Sciatic nerve (tissue), 2 donors: ENCODE measurements around the gene TMTC1. TPM values are rescaled to one million over a fixed set of nuclear protein-coding genes. Genes with fewer than 3 reads are reported as not detected.
"Not testable (repeated sequence)": the region's sequence is repeated elsewhere in the genome, so short reads cannot be mapped to it uniquely, and the experiment has no call there.

Source experiments
- ATAC-seq: fragments of 200-7000 bp; cut with Tn5 transposase; one replicate; pipeline ENCODE4 v1.9.1; 2020; ENCODE audit warnings: mild to moderate bottlenecking, moderate library complexity
- DNase-seq: peaks from one replicate; pipeline ENCODE4 v3.0.0-alpha.2; 2020; ENCODE audit warnings: low spot score
- intact Hi-C: fragments of 100-400 bp; cut with DNase I; formaldehyde crosslinking; loops from one replicate; pipeline ENCODE4 v1.14.2; 2022
- total RNA-seq: library from RNA; stranded (reverse); fragmentation: NEBNext Ultra II Directional; extraction: Animal tissue kit (Norgen Biotek cat#: 25700); gene quantifications from one replicate; pipeline ENCODE4 v1.2.1, GENCODE V29; 2021
- donor health status: DM: no; HTN: no; CAD: no.
- donor health status: DM: no; HTN: no; CAD: no.

Gene TMTC1
- 164 TPM for total RNA-seq

DNA sequence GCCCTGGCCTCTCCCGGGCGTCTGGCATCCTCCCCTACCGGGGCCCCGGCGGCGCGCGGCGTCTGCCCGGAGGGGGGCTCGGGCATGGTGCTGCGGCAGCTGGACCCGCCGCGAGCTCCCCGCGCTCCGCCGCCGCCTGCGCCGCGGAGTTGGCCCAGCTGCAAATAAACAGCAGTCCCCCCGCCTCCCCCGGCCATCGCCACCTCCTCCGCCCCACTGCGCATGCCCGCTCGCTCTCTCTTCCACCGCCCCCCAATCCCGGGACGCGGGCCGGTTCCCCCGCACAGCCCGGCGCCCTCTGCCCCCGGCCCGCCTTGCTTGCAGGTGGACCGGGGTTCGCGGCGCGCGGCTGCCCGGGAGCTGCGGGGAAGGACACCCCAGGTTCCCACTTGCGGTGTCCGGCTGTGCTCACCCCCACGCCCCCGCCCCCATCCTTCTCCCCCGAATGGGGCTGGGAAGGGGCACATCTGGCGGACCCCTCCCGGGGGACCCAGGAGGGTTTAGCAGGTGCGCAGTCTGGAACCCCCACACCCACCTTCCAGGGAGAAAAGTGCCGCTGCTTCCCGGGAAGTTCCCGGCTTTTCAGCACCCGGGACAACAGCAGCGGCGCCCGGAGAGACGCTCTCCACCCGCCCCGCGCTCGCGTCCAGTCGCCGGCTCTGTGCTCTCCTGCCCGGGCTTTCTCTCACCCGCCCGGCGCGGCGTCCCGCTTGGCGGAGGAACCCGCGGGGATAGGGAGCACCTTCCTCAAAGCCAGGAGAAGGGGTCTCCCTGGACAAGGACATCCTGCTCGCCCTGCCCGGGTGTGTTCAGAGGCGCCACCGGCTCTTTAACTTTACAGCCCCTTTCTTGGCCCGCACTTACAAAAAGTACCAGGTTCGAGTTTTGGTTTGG lies at the start of gene TMTC1:
Gene TMTC1, minus strand, starts transcription at position 170 of the 894 bp plus-strand sequence. CDS start 191 bp downstream, outside the sequence.
- ATAC-seq (peak; percentile 84), DNase-seq (peak; percentile 89)
- intact Hi-C loops, result no loop called here

DNA sequence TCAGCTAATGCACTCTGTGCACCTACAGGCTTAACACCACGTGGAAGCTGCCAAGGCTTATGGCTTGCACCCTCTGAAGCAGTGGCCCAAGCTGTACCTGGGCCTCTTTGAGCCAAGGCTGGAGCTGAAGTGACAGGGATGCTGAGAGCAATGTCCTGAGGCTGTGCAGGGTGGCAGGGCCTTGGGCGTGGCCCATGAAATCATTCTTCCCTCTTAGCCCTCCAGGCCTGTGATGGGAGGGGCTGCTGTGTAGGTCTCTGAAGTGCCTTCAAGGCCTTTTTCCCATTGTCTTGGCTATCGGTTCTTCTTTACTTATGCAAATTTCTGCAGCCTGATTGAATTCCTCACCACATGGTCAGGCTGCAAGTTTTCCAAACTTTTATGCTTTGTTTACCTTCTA lies 47.4 kb upstream of the TMTC1 start:
- intact Hi-C loops, result no loop called here
- no peak for DNase-seq
- ATAC-seq, result no peak

DNA sequence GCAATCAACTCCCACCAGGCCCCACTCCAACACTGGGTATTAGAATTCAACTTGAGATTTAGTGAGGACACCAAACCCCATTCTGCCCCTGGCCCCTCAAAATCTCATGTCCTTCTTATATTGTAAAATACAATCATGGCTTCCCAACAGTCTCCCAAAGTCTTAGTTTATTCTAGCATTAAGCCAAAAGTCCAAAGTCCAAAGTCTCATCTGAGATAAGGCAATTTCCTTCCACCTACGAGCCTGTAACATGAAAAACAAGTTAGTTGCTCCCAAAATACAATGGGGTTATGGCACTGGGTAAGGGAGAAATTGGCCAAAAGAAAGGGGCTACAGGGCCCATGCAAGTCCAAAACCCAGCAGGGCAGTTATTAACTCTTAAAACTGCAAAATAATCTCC lies 46.6 kb upstream of the TMTC1 start:
- DNase-seq (no peak), ATAC-seq (no peak)
- intact Hi-C loops, result no loop called here

DNA sequence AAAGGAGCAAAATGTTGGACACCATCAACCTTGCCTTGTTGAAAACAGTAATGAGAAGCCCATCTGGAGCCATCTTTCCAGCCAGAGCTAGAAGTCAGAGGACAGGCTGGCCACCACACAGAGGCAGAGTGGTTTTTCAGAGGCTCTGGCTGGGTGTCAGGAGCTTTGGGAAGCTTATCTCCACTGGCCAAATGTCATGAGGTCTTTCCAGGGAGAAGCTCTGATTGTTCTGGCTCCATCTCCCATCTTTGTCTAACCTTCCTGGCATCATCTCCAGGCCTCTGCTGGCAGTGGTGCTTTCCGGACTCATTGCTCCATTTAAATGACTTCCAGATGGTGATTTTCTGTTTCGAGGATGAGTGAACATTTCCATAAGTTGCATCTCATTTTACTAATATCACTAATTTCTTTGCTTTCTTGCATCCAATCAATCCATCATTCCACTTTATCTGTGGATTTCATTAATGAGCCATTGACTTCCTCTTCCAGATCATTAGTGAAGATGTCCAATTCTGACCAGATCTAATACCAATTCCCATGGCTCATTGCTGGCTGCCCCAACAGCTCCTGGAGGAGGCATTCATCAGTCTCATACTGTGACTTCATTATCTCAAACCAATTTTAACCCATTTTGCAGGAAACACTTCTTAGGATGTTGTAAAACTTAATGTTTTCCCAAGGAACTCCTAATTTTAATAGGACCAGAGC lies 35.3 kb upstream of the TMTC1 start:
- DNase-seq (peak; percentile 63), ATAC-seq (peak; percentile 92)
- intact Hi-C loops, result no loop called here

DNA sequence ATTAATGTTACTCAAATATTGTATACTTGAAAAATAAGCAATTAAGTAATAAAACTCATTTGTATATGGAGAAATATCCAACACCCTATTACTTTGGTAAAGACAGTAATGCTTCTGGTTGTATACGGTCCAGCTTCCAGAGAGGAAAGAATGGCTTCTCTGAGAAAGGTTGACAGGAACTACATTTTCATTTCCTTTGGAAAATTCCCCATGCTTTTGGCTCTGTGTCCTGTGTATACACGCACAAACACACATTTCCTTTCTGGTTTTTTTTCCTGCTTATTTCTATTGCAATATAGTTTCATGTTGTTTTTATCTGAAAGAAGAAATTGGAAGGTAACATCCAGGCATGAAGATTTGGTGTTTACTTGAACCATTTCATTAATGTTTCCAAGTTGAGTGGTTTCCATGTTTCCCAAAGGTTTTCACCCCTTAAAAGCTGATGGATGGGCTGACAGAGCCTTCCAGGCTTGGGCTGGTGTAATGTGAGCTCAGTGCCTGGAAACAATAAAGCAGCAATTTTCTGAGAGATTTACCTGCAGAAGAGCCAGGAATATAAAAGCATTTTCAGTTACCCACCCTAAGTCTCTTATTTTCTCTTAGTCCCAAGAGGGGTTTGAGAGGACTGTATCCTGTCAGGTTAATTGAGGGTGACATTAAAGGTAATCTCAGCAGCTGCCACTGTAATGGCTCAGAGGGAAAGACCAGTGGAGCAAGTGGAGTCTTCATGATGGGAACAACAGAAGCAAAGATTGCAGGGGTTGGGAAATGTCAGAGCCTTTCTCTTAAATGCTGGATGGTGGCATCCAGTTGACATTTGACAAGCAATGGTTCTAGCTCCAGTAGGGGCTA lies 33.4 kb upstream of the TMTC1 start:
- DNase-seq, result no peak
- intact Hi-C loops, result no loop called here
- no peak for ATAC-seq

DNA sequence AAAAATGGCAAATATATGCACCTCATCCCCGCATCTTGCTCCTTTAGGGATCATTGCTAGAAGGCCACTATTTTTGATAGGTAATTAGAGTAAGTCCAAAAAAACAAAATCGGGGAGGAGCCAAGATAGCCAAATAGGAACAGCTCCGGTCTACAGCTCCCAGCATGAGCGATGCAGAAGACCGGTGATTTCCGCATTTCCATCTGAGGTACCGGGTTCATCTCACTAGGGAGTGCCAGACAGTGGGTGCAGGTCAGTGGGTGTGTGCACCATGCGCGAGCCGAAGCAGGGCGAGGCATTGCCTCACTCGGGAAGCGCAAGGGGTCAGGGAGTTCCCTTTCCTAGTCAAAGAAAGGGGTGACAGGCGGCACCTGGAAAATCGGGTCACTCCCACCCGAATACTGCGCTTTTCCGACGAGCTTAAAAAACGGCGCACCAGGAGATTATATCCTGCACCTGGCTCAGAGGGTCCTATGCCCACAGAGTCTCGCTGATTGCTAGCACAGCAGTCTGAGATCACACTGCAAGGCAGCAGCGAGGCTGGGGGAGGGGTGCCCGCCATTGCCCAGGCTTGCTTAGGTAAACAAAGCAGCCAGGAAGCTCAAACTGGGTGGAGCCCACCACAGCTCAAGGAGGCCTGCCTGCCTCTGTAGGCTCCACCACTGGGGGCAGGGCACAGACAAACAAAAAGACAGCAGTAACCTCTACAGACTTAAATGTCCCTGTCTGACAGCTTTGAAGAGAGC lies 26.0 kb upstream of the TMTC1 start:
- intact Hi-C loops, ATAC-seq, DNase-seq: not testable (repeated sequence)

DNA sequence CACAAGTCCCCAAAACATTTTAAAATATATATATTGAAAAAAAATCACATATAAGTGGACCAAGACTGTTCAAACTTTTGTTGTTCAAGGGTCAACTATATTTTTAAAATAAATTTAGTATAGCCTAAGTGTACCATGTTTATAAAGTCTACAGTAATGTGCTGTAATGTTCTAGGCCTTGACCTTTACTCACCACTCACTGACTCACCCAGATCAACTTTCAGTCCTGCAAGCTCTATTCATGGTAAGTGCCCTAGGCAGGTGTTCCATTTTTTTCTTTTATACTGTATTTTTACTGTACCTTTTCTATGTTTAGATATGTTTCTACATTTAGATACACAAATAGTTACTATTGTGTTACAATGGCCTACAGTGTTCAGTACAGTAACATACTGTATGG lies 23.4 kb upstream of the TMTC1 start:
- intact Hi-C loops, result no loop called here
- no peak for ATAC-seq
- DNase-seq, result no peak

DNA sequence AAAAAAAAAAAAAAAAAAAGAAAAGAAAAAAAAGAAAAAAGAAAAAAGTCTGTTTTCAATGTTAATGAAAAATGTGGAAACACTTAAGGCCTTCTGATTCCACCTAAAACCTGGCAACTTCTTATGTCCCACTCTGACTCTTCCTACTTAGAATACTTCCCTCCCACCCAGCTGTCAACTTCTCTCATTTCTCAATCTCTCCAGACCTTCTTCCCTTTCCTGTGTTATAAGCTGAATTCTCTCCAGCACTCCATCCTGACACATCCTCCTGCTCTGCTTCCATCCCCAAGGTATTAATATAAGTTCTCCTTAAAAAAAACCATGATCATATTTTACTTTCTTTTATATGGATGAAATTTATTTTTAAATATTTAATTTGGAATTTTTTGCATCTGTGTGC lies 20.3 kb upstream of the TMTC1 start:
- intact Hi-C loops, result no loop called here

DNA sequence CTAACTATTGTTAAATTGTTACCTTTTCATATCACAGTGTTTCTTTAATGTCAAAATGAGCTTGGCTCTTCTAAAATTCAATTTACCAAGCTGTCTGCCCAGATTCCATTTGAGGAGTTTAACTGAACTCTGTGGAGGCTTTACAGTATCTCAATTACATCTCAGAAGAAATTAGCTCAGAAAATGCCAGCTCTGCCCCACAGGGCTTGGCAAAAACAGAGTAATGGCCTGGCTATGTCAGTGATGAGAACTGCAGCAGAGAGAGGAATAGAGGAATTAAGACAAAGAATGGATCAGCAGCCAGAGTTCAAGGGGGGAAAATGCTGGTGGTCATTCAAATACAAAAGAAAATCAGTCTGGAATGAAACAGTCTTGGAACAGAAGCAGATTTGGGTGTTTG lies 15.8 kb upstream of the TMTC1 start:
- no peak for ATAC-seq
- DNase-seq, result no peak
- intact Hi-C loops, result no loop called here

More for the DNA sequence above, 20.3 kb upstream of the TMTC1 start:
- DNase-seq, result no peak
- ATAC-seq, result no peak

DNA sequence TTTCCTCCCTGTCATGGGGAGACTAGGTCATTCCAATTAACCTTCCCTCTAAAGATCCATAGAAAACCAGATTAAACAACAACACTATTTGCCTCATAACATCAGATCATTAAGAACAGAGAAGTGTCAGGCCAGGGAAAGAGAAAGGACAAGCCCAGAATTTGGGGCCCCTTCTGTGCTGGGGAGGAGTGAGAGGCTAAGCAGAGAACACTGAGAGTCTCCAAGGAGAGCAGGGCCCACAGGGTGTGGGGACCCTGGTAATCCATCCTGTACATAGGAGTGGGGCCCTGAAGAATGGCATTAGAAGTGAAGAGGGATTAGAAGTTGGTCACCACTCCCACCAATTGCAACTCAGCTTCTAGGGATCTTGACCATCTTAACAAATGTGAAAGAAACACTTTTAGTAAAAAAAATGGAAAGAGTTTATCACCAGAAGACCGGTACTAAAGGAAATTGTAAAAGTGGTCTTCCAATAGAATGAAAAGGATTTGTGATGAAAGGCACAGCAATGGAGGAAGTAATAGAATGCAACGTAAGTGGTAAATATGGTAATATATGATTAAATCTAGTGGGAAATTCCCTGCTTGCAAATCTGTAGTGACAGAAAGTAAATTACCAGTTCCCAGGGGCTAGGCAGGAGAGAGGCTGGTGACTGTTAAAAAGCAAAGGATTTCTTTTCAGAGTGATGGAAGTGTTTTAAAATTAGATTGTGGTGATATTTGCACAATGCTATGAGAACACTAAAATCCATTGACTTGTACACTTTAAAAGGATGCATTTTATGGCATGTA lies 14.0 kb upstream of the TMTC1 start:
- intact Hi-C loops, result no loop called here
- DNase-seq (no peak), ATAC-seq (no peak)

DNA sequence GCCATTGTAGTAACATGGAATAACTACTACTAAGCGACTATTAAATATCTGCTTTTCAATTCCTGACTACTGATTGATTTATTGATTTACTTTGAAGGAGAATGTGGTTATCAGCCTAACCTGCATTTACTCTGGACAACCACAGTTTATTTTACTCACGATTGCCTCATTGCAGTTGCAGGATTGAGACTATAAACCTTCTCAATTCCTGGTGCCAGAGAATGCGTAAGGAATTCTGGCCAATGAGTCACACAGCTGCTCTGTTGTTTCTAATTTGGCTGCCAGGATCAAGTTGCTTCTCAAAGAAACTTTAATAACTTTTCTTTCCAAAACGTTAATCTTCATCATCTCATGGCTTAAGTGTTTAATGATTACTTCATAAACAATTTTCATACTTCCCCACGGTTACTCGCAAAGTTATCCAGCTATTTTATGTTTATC lies 13.1 kb upstream of the TMTC1 start:
- DNase-seq, result no peak
- ATAC-seq, result peak; percentile 90

DNA sequence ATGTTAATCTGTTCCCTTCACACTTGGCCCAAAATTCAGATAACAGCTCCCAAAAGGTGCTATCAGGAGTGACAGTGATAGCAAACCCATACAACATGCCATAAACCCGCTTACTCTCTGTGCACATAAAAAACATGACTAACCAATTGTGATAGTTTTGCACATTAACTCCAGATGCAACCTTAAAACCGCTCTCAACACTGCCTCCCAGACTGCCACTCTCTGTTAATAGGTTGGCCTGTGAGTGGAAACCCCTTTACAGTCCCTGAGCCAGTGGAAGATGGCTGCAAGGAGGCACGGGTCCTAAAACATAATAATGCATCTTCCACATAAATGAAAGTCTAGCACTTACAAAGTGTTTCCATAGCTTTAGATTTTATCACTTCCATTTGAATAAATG lies 12.0 kb upstream of the TMTC1 start:
- DNase-seq, result no peak
- intact Hi-C loops, result no loop called here
- no peak for ATAC-seq

More for the DNA sequence above, 13.1 kb upstream of the TMTC1 start:
- intact Hi-C loops, result no loop called here

DNA sequence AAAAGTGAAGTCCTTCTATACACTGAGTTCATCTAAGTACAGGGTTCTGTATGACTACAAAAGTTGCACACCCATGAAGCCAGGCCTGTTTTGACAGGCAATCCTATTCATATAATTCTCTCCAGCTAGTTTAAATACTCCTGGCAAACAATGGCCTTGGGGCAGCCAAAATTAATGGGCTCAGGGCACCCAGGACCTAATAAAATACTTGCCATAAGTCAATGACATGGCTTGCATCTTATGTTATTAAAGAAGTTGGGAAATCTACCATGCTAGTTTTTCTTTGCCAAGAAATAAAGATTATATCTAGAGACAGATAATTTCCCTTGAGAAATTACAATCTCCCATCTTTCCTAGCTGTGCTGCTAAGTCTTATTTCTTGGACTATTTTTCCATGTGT lies 11.1 kb upstream of the TMTC1 start:
- DNase-seq, result no peak
- no peak for ATAC-seq
- intact Hi-C loops, result no loop called here

DNA sequence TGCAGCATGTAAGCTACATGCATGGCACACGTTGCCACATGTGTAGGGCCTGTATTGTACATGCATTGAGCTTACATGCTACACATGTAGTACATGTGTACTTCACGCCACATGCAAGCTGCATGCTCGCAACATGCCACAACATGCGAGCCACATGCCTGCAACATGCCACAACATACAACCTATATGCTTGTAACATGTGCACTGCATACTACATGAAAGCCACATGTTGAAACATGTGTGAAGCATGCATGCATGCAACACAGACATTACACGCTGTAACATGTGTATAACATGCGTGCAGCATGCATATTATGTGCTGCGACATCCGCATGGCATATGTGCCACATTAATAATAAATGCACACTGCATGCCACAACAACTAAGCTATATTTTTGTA lies 9.1 kb upstream of the TMTC1 start:
- DNase-seq (no peak), ATAC-seq (no peak)
- intact Hi-C loops, result no loop called here

DNA sequence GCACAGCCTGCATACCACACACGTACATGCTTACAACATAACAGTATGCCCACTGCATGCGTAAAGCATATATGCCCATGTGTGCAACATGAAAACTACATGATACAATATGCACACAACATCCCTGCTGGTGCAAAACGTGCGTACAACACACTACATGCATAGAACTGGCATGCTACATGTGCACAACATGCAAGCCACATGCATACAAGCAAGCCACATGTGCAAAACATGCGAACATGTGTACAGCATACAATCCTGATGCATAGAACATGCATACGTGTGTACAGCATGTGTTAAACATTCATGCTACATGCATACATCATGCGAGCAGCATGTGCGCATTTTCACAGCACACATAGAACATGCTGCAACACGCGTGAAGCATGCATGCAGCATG lies 8.4 kb upstream of the TMTC1 start:
- no peak for DNase-seq

DNA sequence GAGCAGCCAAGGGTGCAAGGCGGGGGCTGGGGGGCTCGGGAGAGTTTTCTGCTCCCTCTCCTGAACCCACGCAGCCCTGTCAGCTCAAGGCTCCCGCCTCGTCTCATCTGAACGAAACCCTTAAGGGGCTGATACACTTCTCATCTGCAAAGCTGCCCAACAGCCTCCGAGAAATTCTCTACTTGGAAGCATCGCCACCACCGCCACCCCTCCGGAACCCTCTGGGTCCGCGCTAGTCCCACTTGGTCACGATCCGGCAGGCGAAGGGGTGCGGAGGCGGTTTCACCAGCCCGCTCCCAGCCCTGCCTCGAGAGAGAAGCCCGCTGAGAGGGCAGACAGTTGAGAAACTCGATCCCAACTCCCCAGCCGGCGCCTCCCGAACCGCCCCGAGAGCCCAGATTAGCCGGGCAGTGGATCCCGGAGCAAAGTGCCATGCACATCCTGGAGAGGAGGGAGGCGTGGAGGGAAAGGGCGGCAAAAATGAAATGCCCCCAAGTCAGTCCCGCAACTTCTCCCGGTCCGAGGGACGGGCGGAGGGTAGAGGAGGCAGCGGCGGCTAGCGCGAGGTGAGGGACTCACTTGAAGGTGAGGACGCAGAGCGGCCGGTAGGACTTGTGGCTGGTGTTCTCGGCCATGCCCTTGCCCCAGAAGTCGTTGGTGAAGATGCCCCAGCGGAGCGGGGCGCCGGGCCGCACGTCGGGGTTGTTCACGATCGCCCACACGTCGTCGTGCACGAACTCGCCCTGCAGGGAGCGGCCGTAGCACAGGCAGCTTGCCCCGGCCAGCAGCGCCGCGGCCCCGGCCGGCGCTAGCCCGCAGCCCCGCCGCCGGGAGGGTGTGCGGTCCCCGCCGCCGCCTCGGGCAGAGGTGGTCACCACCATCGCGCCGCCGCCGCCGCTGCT lies 620 bp downstream of the TMTC1 start:
- intact Hi-C loops, result no loop called here
- DNase-seq, result peak; percentile 70
- ATAC-seq, result peak; percentile 61

More for the DNA sequence above, 8.4 kb upstream of the TMTC1 start:
- intact Hi-C loops, result no loop called here
- ATAC-seq, result no peak

DNA sequence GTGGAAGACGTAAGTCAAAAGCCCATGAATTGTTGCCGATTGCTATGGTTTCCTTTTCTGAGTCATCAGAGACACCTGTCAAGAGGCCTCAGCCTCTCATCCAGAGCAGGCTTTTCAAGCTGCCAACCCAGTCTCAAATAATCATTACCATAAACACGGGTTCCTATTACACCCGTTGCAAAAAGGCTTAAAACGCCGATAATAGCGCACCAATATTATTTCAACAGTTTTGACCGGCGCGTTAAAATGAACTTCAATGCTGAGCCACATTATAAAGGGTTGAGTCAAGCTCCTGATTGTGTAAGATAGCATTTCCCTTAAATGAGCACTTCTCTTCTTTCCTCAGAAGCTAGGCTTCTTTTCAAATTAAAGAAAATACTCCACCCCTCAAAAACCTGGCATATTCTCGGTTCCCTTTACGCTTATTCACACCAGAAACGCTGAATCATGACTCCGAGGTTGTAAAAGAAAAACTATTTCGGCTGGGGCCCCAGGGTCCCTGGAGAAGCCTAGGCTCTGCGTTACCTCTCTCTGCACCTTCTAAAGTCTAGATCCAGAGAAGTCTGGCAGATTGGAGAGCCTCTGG lies 1.4 kb downstream of the TMTC1 start:
- ATAC-seq, result peak; percentile 72
- intact Hi-C loops, result no loop called here
- DNase-seq, result no peak
